Urinary bladder (tissue), 4 donors: ENCODE measurements around the gene ISCU. TPM values are rescaled to one million over a fixed set of nuclear protein-coding genes. Genes with fewer than 3 reads are reported as not detected.

Experiments
- DNase-seq: peaks from one replicate; pipeline ENCODE4 v3.0.0-alpha.2; 2015; ENCODE audit errors: extremely low spot score
- H3K27ac ChIP-seq: one replicate; pipeline ENCODE4 v1.5.1; 2013; ENCODE audit warnings: low read depth, mild to moderate bottlenecking, moderate library complexity
- H3K36me3 ChIP-seq: one replicate; pipeline ENCODE4 v1.6.1; 2013; ENCODE audit warnings: mild to moderate bottlenecking, moderate library complexity; ENCODE audit not compliant: insufficient read depth
- H3K4me1 ChIP-seq: one replicate; pipeline ENCODE4 v1.6.1; 2013; ENCODE audit warnings: mild to moderate bottlenecking, moderate library complexity; ENCODE audit not compliant: insufficient read depth
- H3K4me3 ChIP-seq: one replicate; pipeline ENCODE4 v1.5.1; 2013; ENCODE audit warnings: low read depth, low read length
- WGBS: extraction: QIAGEN DNeasy Blood & Tissue Kit; methylation state at CpG from one replicate; pipeline ENCODE4 v1.1.7; 2013; 5-methylcytosine and 5-hydroxymethylcytosine counted together
- polyA plus RNA-seq: library from polyadenylated mRNA; stranded (reverse); fragments of 200-250 nt; gene quantifications from one replicate; pipeline ENCODE4 v1.2.3, GENCODE V29; 2013
- total RNA-seq: library from RNA; depleted of rRNA; stranded (reverse); fragments of >200 nt; gene quantifications from one replicate; pipeline ENCODE4 v1.2.3, GENCODE V29; 2014
- donor health status: healthy with polysubstance abuse.
- donor health status: healthy.

Gene ISCU
- 91.3 TPM for total RNA-seq
- polyA plus RNA-seq = 210 TPM

DNA sequence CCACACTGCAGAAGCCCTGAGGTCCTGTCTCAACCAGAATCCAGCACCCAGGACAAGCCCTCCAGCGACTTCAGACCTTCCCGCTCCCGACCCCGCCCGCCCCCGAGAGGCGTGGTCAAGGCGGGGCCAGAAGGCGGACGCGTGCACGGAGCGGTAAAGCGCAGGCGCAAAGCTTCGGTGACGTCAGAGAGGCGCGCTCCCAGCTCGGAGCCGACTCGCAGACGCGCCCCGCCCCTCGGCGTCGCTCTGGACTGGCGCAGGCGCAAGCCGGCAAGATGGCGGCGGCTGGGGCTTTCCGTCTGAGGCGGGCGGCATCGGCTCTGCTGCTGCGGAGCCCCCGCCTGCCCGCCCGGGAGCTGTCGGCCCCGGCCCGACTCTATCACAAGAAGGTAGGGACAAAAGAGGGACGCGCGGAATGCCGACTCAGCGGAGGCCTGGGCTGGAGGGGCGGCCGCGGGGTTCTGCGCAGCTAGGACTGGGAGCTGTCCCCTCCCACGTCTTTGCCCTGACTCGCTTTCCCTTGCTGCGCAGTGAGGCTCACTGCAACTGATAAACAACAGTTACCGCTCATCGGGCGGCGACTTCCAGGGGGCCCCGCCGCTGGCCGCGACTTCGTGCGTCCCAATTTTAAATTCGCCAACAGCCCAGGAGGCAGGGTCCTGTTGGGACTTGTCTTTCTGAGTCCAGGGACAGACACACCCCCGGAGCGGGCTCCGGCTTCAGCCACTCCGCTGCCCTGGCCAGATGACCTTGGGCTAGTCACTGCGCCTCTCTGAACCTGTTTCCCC lies at the start of gene ISCU:
TSS of gene ISCU (plus strand) at position 249 of the 788 bp plus-strand sequence. CDS start at position 276, 27 bp downstream.
- Histone ChIP-seq H3K27ac (peak within 1 kb of the TSS; percentile 95), H3K4me3 (peak within 1 kb of the TSS; percentile 71), H3K36me3 (peaks cover 3% of the 10 kb centered on the region), H3K4me1 (no peaks in the 10 kb centered on the region)
- under 1% methylated on average over 72 of the region's 72 CpGs for WGBS
- DNase-seq = peak; percentile 92

GRCh38 chr12:108514468-108514972 lies 47.9 kb upstream of the ISCU start:
- Histone ChIP-seq H3K4me1 (no peaks in the 10 kb centered on the region), H3K36me3 (no peaks in the 10 kb centered on the region), H3K27ac (no peak overlapping the region), H3K4me3 (peak overlapping the region; percentile 22)
- 28% methylated on average over 19 of the region's 19 CpGs for WGBS
- no peak for DNase-seq

DNA sequence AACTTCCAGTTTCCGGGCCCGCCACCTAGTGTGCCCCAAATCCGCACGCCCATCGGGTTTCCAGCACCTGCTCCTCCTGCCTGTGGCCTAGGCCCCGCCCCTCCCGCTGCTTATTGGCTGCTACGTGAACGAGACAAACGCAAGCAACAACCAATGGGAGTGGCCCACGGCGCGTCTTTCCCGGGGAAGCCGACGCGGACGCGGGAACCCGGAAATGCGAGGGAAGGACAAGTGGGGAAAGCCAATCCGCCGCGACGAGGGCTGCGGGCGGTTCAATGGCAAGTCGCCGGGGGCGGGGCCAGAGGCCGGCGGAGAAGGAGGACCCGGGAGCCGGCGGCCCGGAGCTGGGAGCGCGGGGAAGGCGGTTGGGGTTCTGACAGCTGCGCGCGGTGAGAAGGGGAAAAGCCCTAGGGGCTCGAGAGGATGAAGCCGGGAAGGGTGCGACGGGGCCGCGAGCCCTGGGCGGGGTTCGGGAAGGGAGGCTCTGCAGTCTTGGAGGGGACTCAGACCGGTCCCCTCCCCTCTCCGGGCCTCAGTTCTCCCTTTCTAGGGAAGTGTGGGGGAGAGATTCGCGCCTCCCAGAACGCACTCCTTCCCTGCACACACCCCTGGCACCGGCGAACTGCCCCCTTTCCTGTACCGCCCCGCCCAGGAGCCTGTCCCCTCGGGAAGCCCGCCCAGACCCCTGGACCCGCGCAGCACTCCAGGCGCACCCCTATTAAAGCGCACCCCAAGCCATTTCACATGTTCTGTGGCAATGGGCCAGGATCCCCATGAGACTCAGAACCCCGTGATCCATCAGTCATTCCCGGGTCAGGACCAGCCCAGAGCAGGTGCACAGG lies 47.2 kb upstream of the ISCU start, which contains the start of gene FICD:
TSS of gene FICD (plus strand) at position 305 of the 842 bp plus-strand sequence. CDS start 1,696 bp downstream, outside the sequence.
- under 1% methylated on average over 67 of the region's 67 CpGs for WGBS
- Histone ChIP-seq H3K36me3 (no peaks in the 10 kb centered on the region), H3K4me3 (peak within 1 kb of the TSS; percentile 76), H3K27ac (peak within 1 kb of the TSS; percentile 24), H3K4me1 (no peaks in the 10 kb centered on the region)
- DNase-seq = peak; percentile 97

GRCh38 chr12:108515916-108516315 lies 46.5 kb upstream of the ISCU start:
- 54% methylated on average over 5 of the region's 5 CpGs for WGBS
- no peaks in the 10 kb centered on the region for H3K36me3 ChIP-seq
- no peak for DNase-seq
- H3K4me1 ChIP-seq = no peaks in the 10 kb centered on the region
- no peak overlapping the region for H3K27ac ChIP-seq
- peak overlapping the region; percentile 76 for H3K4me3 ChIP-seq

GRCh38 chr12:108516511-108517275 lies 45.7 kb upstream of the ISCU start:
- Histone ChIP-seq H3K27ac (no peak overlapping the region), H3K36me3 (no peaks in the 10 kb centered on the region), H3K4me3 (no peak overlapping the region), H3K4me1 (no peaks in the 10 kb centered on the region)
- WGBS = 84% methylated on average over 23 of the region's 23 CpGs
- no peak for DNase-seq

DNA sequence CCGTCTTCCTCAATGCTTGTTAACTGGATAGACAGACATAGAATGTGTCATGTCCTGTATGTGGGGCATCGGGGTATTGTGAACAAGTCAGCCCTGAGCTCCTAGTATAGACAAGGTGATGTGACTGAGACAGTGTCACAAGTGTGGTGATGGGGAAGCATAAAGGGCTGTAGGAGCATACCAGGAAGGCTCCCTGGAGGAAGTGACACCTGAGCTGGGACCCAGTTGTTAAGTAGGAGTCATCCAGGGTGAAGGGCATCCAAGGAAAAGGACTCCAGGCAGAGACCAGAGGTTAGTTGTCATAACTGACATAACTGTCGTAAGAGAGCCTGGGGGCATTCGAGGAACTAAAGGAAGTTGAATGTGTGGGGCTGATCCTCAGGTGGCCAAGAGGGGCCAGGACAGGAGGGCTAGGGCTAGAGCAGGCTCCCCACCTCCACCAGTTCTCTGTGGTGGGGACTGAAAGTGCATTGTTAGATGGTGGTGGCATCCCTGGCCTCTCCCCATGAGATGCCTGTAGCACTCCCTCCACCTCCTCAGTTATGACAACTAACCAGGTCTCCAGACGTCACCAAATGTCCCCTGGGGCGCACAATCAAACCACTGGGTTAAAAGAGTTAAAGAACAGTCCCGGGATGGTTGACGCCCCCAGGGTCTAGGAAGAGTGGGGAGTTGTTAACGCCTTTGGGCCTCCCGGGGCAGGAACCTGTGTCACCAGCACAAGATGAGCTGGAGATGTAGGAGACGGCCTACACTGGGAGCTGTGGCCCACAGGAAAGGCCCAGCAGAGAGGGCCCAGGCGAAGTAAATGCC lies 44.9 kb upstream of the ISCU start:
- WGBS = 87% methylated on average over 12 of the region's 12 CpGs
- no peak overlapping the region for H3K27ac ChIP-seq
- H3K4me3 ChIP-seq = no peak overlapping the region
- no peaks in the 10 kb centered on the region for H3K4me1 ChIP-seq
- no peaks in the 10 kb centered on the region for H3K36me3 ChIP-seq
- no peak for DNase-seq

DNA sequence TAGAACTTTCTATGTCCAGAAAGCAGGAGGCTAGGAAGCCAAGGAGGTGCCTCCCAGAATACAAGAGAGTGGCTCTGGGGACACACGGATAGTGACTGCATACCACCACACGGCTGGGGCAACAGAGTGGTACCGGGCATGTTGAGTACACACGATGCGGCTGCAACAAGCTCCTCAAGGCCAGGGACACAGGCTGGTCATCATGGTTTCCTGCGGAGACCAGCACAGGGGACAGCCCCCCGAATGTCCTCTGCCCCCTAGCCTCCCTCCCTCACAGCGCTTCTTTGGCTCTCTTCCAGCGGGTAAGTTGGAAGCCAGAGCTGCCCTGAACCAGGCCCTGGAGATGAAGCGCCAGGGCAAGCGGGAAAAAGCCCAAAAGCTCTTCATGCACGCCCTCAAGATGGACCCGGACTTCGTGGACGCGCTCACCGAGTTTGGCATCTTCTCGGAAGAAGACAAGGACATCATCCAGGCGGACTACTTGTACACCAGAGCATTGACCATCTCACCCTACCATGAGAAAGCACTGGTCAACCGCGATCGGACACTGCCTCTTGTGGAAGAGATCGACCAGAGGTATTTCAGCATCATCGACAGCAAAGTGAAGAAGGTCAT lies 44.2 kb upstream of the ISCU start:
- WGBS = 95% methylated on average over 24 of the region's 24 CpGs
- Histone ChIP-seq H3K27ac (no peak overlapping the region), H3K4me3 (no peak overlapping the region), H3K36me3 (peaks cover 4% of the 10 kb centered on the region), H3K4me1 (no peaks in the 10 kb centered on the region)
- no peak for DNase-seq

GRCh38 chr12:108518716-108519496 lies 43.5 kb upstream of the ISCU start:
- Histone ChIP-seq H3K36me3 (peaks cover 5% of the 10 kb centered on the region), H3K4me1 (no peaks in the 10 kb centered on the region), H3K4me3 (no peak overlapping the region), H3K27ac (no peak overlapping the region)
- 93% methylated on average over 39 of the region's 39 CpGs for WGBS
- DNase-seq = no peak

DNA sequence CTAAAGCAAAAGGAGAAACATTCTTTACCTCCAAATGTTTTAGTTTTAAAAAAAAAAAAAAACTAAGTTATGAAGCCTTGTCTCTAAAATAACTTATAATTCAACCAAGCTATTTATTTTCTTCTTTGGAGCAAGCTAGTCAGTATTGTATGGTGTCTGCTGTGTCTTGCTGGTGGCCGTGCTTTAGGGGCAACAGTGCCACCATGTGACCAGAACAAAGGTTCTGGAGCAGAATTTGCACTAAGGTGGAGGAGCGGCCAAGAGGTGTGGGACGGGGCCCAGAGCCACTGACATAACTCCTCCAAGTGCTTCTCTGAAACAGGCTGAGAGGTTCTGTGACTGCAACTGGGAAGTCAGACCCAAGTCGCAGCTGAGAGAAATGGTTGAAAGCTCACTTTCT lies 42.8 kb upstream of the ISCU start:
- Histone ChIP-seq H3K36me3 (peaks cover 5% of the 10 kb centered on the region), H3K27ac (no peak overlapping the region), H3K4me3 (no peak overlapping the region), H3K4me1 (no peaks in the 10 kb centered on the region)
- WGBS = 63% methylated on average over 4 of the region's 4 CpGs
- no peak for DNase-seq

DNA sequence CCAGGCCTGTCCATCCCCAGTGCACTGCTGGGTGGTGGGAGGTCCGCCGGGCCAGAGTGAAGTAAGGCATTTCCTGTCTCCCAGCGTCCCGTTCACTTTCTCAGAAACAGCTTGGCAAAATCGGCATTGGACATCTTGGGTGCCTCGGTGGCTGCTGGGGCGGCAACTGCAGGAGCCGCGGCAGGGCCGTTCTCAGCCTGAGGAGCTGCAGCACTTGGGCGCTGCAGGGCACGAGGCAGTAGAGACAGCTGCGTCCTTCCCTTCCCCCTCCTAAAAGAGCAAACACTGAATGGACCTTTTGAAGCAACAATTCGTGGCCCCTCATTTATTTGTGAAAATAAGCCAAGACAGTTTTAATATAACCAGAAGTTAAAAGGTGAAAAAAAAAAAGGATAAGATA lies 39.0 kb upstream of the ISCU start:
- Histone ChIP-seq H3K36me3 (peaks cover 8% of the 10 kb centered on the region), H3K4me1 (no peaks in the 10 kb centered on the region), H3K4me3 (no peak overlapping the region), H3K27ac (peak overlapping the region; percentile 27)
- 73% methylated on average over 14 of the region's 14 CpGs for WGBS
- no peak for DNase-seq

DNA sequence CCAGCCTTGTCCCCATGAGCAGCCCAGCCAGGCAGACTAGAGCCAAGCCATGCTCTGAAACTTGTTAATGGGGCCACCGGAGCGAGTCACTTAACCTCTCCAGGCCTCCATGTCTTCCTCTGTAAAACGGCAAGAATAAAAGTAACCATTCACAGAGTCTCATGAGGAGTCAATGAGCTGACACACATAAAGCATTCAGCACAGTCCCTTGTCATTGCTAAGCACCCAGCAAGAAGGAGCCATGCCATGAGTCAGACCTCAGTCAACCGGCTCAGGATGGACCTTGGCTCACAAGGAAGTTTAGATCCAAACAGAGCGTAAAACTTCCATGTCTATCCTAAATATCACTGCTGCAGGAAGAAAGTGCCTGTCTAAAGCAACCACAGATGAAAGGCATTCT lies 36.7 kb upstream of the ISCU start:
- no peak for DNase-seq
- 87% methylated on average over 5 of the region's 5 CpGs for WGBS
- no peak overlapping the region for H3K27ac ChIP-seq
- no peaks in the 10 kb centered on the region for H3K4me1 ChIP-seq
- no peak overlapping the region for H3K4me3 ChIP-seq
- peaks cover 8% of the 10 kb centered on the region for H3K36me3 ChIP-seq
